ENCODE measurements around the gene KIF13A. TPM values are rescaled to one million over a fixed set of nuclear protein-coding genes. Genes with fewer than 3 reads are reported as not detected.
"Not testable (repeated sequence)": the region's sequence is repeated elsewhere in the genome, so short reads cannot be mapped to it uniquely, and the experiment has no call there.

The KIF13A gene
- total RNA-seq, 1 donor from 2014 or later, result not detected

DNA sequence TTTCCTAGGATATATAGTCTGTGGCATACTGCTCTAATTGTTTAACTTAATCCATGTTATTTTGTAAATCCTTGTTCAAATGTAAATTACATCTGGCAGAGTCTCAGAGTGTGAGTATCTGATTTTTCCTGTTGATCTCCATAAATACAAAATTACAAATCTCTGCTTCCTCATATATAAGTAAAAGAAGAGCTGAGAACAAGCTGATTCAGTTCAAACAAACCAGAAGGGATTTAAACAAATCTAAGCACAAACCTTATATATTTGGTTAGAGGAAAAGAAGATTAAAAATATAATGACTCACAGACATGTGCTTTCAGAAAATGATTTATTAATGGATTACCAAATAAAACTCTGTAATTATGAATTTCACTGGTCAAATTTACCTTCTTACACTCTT, 37.3 kb downstream of the KIF13A start:
- intact Hi-C loops (cut with micrococcal nuclease), result no loop called here
- no peaks in the 10 kb centered on the region for H3K36me3 Mint-ChIP-seq (ENCODE audit: low read depth)
- H3K4me3 Mint-ChIP-seq, result no peak overlapping the region
- no peaks in the 10 kb centered on the region for H3K4me1 Mint-ChIP-seq (ENCODE audit: low read depth)
- peaks cover 16% of the 10 kb centered on the region for H3K27me3 Mint-ChIP-seq (ENCODE audit: insufficient read depth)
- no peak overlapping the region for H3K27ac Mint-ChIP-seq
- no peaks in the 10 kb centered on the region for H3K9me3 Mint-ChIP-seq
- no peak for DNase-seq (ENCODE audit: low spot score)

DNA sequence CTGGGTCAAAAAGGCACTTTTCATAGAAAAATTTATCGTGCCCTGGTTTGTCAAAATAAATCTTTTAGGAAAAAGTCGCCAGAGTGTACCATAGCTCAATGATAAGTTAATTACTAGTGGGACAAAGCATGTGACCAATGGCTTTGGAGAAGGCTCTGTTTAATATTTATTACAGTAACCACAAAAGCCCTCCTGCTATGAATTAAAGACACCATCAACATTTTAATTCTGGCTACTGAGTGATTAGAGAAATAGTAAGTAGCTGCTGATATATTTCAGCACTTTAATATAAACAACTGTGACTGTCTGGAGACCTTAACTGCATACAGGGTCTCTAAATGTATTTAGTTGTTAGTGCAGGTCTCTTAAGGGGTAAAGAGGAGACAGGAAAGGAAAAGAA, 38.3 kb downstream of the KIF13A start:
- intact Hi-C loops (cut with micrococcal nuclease), result no loop called here
- no peak for DNase-seq (ENCODE audit: low spot score)
- Mint-ChIP-seq H3K9me3 (no peaks in the 10 kb centered on the region), H3K4me3 (no peak overlapping the region), H3K27ac (no peak overlapping the region), H3K27me3 (ENCODE audit: insufficient read depth) (peaks cover 13% of the 10 kb centered on the region), H3K36me3 (ENCODE audit: low read depth) (no peaks in the 10 kb centered on the region), H3K4me1 (ENCODE audit: low read depth) (no peaks in the 10 kb centered on the region)

DNA sequence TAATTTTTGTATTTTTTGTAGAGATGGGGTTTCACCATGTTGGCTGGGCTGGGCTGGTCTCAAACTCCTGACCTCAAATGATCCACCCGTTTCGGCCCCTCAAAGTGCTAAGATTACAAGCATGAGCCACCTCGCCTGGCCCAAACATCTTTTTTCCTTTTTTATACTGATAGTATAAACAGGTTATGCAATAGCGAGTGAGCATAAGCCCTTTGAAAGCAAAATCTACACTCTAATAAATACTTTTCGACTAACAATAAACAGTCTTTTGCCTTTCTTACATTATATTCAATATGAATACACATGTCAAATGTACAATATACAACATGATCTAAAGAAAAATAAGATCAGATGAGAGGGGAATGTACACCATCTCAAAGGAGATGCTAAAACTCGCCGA, 38.7 kb downstream of the KIF13A start:
- Mint-ChIP-seq H3K27me3 (ENCODE audit: insufficient read depth) (peaks cover 16% of the 10 kb centered on the region), H3K36me3 (ENCODE audit: low read depth) (no peaks in the 10 kb centered on the region), H3K27ac (no peak overlapping the region), H3K4me1 (ENCODE audit: low read depth) (no peaks in the 10 kb centered on the region), H3K4me3 (no peak overlapping the region), H3K9me3 (no peaks in the 10 kb centered on the region)
- intact Hi-C loops (cut with micrococcal nuclease), result no loop called here
- DNase-seq (ENCODE audit: low spot score), result no peak

DNA sequence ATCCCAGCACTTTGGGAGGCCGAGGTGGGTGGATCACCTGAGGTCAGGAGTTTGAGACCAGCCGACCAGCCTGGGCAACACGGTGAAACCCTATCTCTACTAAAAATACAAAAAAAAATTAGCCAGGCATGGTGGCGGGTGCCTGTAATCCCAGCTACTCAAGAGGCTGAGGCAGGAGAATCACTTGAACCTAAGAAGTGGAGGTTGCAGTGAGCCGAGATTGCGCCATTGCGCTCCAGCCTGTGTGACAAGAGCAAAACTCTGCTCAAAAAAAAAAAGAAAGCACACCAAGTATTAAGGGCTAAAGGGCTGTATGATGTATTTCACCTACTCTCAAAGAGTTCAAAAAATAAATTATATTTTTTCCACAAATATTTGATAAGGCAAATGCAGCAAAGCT, 39.9 kb downstream of the KIF13A start:
- H3K27ac Mint-ChIP-seq; H3K4me3 Mint-ChIP-seq; H3K9me3 Mint-ChIP-seq; H3K36me3 Mint-ChIP-seq (ENCODE audit: low read depth); DNase-seq (ENCODE audit: low spot score); H3K4me1 Mint-ChIP-seq (ENCODE audit: low read depth); intact Hi-C loops (cut with micrococcal nuclease): not testable (repeated sequence)
- peaks cover 16% of the 10 kb centered on the region for H3K27me3 Mint-ChIP-seq (ENCODE audit: insufficient read depth)

DNA sequence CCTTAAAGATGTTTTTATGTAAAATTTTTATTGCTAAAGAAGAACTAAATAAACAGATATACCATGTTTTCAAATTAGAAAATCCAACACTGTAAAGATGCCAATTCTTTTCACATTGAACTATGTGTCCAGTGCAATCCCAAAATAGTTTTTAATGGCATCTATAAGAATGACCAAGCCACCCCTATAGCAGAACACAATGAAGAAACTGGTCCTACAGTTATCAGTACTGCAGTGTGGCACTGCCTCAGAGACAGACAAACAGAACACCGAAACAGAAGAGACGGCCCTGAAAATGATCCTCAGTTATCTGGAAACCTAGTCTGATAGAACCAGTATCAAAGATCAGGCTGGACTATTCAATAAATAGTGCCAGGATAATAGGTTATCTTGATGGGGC, 41.9 kb downstream of the KIF13A start:
- no peaks in the 10 kb centered on the region for H3K9me3 Mint-ChIP-seq
- intact Hi-C loops (cut with micrococcal nuclease), result no loop called here
- no peak overlapping the region for H3K4me3 Mint-ChIP-seq
- DNase-seq (ENCODE audit: low spot score), result no peak
- H3K36me3 Mint-ChIP-seq (ENCODE audit: low read depth), result no peaks in the 10 kb centered on the region
- peaks cover 16% of the 10 kb centered on the region for H3K27me3 Mint-ChIP-seq (ENCODE audit: insufficient read depth)
- H3K27ac Mint-ChIP-seq, result no peak overlapping the region
- no peaks in the 10 kb centered on the region for H3K4me1 Mint-ChIP-seq (ENCODE audit: low read depth)

DNA sequence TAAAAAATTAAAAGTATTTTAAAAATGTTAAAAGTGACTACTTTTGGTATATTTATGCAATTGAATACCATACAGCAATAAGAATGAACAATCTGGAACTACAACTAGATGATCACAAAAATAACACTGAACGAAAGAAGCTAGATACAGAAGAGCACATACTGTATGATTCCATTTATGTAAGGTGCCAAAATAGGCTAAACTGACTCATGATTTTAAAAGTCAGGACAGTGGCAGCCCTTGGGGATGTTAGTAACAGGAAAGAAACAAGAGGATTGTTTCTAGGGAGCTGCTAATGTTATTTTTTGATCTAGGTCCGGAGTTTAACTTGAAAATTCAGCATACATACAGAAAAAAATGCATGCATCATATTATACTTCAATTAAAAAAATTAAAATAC, 42.3 kb downstream of the KIF13A start:
- Mint-ChIP-seq H3K4me3 (no peak overlapping the region), H3K27me3 (ENCODE audit: insufficient read depth) (peaks cover 17% of the 10 kb centered on the region), H3K27ac (no peak overlapping the region), H3K4me1 (ENCODE audit: low read depth) (no peaks in the 10 kb centered on the region), H3K9me3 (no peaks in the 10 kb centered on the region), H3K36me3 (ENCODE audit: low read depth) (no peaks in the 10 kb centered on the region)
- DNase-seq (ENCODE audit: low spot score), result no peak
- intact Hi-C loops (cut with micrococcal nuclease), result no loop called here

DNA sequence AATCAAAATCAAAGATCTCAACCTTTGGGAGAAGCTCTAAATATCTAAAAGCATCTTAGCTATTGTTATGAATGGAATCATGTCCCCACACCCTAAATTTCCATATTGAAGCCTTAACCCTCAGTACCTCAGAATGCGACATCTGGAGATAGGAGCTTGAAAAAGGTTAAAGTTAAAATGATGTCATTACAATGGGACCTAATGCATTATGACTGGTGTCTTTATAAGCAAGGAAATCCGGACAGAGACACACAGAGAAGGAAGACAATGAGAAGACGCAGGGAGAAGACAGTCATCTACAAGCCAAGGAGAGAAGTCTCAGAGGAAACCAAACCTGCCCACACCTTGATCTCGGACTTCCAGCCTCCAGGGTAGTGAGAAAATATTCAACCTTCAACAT, 46.1 kb downstream of the KIF13A start:
- Mint-ChIP-seq H3K4me1 (ENCODE audit: low read depth) (no peaks in the 10 kb centered on the region), H3K27me3 (ENCODE audit: insufficient read depth) (peaks cover 11% of the 10 kb centered on the region), H3K9me3 (no peaks in the 10 kb centered on the region), H3K36me3 (ENCODE audit: low read depth) (no peaks in the 10 kb centered on the region), H3K27ac (no peak overlapping the region), H3K4me3 (no peak overlapping the region)
- no peak for DNase-seq (ENCODE audit: low spot score)
- intact Hi-C loops (cut with micrococcal nuclease), result no loop called here

DNA sequence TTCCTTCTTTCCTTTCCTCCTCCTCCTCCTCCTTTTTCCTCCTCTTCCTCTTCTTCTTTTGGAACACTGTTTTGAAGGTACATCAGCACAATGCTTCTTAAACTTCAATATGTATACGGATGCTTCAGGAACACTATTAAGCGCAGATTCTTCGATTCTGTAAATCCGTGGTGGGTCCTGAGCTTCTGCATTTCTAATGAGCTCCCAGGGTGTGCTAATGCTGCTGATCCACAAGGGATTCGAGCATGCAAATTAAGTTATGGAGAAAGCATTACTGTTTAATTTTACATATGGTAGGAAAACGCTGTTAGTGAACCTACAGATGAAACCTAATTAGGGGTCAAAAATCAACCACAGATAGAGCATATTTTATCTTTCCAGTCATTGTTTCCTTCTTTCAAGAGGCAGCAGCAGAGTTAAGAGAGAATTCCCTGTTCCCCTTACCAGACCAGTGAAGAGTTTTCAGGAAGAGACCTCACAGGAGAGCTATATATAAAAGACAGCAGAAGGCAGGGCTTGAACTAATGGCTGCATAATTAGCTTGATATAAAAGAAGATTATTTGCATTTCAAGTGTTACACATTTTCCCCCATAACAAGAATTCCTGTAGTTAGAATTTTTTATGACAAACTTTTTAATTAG, 47.2 kb downstream of the KIF13A start:
- intact Hi-C loops (cut with micrococcal nuclease), result no loop called here
- H3K4me3 Mint-ChIP-seq, result no peak overlapping the region

DNA sequence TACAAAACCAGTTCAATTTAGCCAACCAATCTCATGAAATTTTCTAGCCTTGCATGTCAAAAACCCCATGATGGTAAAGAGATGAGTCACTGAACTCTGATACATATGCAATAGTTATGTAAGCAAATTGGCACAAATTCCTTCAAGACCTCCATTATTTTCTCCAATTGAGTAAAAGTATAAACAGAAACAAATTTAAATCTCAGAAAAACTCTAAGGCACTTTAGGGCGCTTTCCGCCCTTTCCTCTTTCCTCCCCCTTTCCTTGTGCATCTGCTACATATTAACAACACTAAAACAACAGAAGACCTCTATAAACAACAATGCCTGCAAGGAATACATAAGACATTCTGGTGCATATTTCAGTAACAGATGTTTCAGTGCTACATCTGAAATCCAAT, 48.5 kb downstream of the KIF13A start:
- intact Hi-C loops (cut with micrococcal nuclease), result no loop called here
- Mint-ChIP-seq H3K4me3 (no peak overlapping the region), H3K27ac (no peak overlapping the region), H3K36me3 (ENCODE audit: low read depth) (no peaks in the 10 kb centered on the region), H3K4me1 (ENCODE audit: low read depth) (no peaks in the 10 kb centered on the region), H3K9me3 (no peaks in the 10 kb centered on the region), H3K27me3 (ENCODE audit: insufficient read depth) (peaks cover 8% of the 10 kb centered on the region)
- DNase-seq (ENCODE audit: low spot score), result no peak

More for the DNA sequence above, 47.2 kb downstream of the KIF13A start:
- Mint-ChIP-seq H3K9me3 (no peaks in the 10 kb centered on the region), H3K4me1 (ENCODE audit: low read depth) (no peaks in the 10 kb centered on the region), H3K27me3 (ENCODE audit: insufficient read depth) (peaks cover 11% of the 10 kb centered on the region), H3K36me3 (ENCODE audit: low read depth) (no peaks in the 10 kb centered on the region), H3K27ac (no peak overlapping the region)
- no peak for DNase-seq (ENCODE audit: low spot score)

DNA sequence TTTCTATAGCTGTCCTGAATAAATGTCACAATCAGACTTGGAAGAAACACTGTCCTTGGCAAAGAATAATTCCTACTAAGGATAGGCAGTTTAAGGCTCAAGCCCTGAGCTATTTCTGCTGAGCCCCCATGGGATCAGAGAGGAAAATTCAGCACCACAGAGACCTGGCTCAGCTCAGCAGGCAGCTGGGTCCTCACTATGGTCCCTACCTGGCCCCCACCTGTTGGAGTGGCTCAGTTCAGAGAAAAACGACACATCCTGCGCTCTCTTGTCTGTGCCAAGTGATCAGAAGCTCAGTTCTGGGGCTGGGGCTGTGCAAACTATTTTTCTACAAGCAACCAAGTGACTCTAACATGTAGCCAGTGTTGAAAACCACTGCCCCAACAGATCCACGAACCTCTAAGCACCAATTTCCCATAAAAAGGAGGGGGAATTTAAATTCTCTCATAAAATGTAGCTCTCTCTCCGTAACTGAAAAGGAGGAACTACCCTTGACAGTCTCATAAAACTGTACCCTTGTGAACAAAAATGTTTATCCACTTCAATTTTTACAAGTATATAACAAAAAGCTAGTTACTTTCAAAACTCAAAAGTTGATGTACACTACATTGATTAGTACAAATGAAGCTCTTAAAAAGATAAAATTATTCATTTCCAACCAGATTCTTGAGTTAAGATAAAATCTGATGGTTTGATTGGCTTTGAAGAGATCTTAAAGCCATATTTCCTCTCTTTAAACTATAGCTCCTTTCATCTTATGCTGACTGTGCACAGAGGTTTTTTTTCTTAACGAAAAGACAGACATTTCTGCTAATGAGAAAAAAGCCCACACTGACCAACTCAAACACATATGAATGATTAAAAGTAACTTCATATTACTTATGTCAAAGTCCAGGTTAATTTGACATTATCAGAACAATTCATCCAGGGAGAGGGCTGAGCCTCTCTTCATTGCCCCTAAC, 52.0 kb downstream of the KIF13A start:
- intact Hi-C loops (cut with micrococcal nuclease), result no loop called here
- no peaks in the 10 kb centered on the region for H3K4me1 Mint-ChIP-seq (ENCODE audit: low read depth)
- peaks cover 12% of the 10 kb centered on the region for H3K27me3 Mint-ChIP-seq (ENCODE audit: insufficient read depth)
- no peak overlapping the region for H3K27ac Mint-ChIP-seq
- H3K36me3 Mint-ChIP-seq (ENCODE audit: low read depth), result no peaks in the 10 kb centered on the region
- H3K9me3 Mint-ChIP-seq, result no peaks in the 10 kb centered on the region
- no peak for DNase-seq (ENCODE audit: low spot score)
- no peak overlapping the region for H3K4me3 Mint-ChIP-seq

DNA sequence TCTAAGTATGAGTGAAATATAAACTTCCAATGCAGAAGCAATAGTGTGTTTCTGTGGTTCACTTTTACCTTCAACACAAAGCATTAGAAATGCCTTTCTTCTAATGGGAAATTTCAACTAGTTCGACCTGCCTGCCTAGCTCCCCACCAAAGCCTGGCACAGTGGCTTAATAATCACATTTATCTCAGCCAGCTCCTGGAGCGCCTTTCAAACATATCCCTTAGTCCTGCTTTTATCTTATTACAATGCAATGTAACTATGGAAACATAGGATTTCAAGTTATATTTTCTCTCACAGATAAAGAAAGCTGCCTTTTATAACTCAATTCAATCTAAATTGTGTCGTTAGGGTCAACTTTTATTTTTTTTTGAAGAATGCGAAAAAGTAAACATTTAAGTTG, 53.7 kb downstream of the KIF13A start:
- intact Hi-C loops (cut with micrococcal nuclease), result no loop called here
- Mint-ChIP-seq H3K4me1 (ENCODE audit: low read depth) (no peaks in the 10 kb centered on the region), H3K36me3 (ENCODE audit: low read depth) (no peaks in the 10 kb centered on the region), H3K9me3 (no peaks in the 10 kb centered on the region), H3K4me3 (no peak overlapping the region), H3K27ac (no peak overlapping the region), H3K27me3 (ENCODE audit: insufficient read depth) (peaks cover 8% of the 10 kb centered on the region)
- DNase-seq (ENCODE audit: low spot score), result no peak

DNA sequence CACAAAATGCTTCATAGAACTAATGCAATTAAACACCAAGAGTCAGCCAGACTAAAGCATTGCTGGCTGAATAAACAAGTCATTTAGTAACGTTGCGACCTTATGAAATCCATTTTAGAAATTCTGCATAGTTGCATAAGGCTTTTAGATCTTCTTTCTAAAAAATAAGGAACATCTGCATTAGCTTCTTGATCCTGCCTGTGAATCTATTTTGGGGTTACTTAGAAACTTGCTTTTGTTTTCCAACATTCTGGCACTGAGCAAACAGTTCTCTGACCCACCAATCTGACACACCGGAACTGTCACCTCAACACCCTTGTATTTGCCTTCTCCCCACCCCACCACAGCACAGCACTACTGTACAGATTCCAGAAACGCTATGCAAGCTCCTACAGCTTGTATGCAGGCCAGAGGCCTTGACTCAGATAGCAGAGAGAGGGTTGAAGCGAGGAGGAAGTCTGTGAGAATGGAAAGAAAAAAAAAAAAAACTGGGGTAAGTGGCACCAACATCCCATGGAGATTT, 55.0 kb downstream of the KIF13A start:
- Mint-ChIP-seq H3K36me3 (ENCODE audit: low read depth) (no peaks in the 10 kb centered on the region), H3K27me3 (ENCODE audit: insufficient read depth) (peaks cover 8% of the 10 kb centered on the region), H3K27ac (no peak overlapping the region), H3K4me3 (no peak overlapping the region), H3K9me3 (no peaks in the 10 kb centered on the region), H3K4me1 (ENCODE audit: low read depth) (no peaks in the 10 kb centered on the region)
- intact Hi-C loops (cut with micrococcal nuclease), result no loop called here
- no peak for DNase-seq (ENCODE audit: low spot score)

DNA sequence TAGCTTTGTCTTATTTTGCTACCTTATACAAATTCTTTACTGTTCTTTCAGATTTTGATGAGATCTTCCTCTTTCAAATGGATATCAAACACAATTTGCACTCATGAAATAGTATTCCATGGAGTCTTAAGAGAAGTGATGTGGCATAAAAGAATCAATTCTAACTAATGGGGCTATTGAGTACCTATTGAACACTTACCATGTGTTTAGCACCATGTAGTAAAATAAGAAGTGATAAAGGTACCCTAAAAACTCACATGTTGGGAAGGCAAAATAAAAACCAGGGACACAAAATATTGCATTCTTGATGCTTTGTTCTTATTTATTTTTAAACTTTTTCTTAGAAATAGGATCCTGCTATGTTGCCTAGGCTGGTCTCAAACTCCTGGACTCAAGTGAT, 56.2 kb downstream of the KIF13A start:
- intact Hi-C loops (cut with micrococcal nuclease), result no loop called here
- no peak for DNase-seq (ENCODE audit: low spot score)
- Mint-ChIP-seq H3K4me3 (no peak overlapping the region), H3K36me3 (ENCODE audit: low read depth) (no peaks in the 10 kb centered on the region), H3K9me3 (no peaks in the 10 kb centered on the region), H3K27me3 (ENCODE audit: insufficient read depth) (peaks cover 10% of the 10 kb centered on the region), H3K4me1 (ENCODE audit: low read depth) (no peaks in the 10 kb centered on the region), H3K27ac (no peak overlapping the region)
